ENCODE data around the gene ABCC6. TPM values are rescaled to one million over a fixed set of nuclear protein-coding genes. Genes with fewer than 3 reads are reported as not detected.

Gene ABCC6
- total and polyA plus RNA-seq, 10 of the 15 experiments (the other 5 are each of a cell fraction or from before 2014, with no cell fraction given): 0.05 to 0.13 (median 0.06) TPM; not detected in 5

DNA sequence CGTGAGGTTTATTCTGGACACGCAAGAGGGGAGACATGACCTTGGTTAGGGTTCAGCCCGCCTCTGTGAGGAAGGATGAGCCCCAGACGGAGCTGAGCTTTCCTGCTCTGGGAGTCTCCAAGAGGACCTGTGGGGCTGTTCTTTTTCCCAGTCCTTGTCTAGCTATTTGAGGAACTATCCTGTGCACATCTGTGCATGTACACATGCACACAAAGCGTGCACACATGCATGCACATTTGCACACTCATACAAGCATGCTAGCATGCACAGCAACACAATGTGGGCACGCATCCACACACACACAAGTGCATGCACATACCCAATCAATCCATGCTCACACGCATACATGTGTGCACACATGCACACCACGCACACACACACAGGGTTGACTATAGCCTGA is 40.4 kb downstream of the ABCC6 start:
- ChIA-PET RAD21 (ENCODE audit: unreplicated experiment) (interaction anchor here (0.5 kb wide), 1 partner anchor 89 kb away, joined by 3 read pairs; no protein-coding TSS in a partner anchor), POLR2A (no interaction called here), CTCF (interaction anchor here (0.6 kb wide), 1 partner anchor 423 kb away, joined by 3 read pairs; no protein-coding TSS in a partner anchor), SMC1A (ENCODE audit: uncharacterized antibody, unreplicated experiment) (no interaction called here)
- TF ChIP-seq IRF4 (IDR thresholded peaks at IDR 0.05; ENCODE audit: low read depth, low read length) (no peak), NR2F1 (conservative IDR thresholded peaks at IDR 0.05) (no peak), YY1 (IDR thresholded peaks at IDR 0.05; ENCODE audit: low read depth, low read length) (no peak), PML (IDR thresholded peaks at IDR 0.05; ENCODE audit: low read length) (no peak), POLR2A (IDR thresholded peaks at IDR 0.05; ENCODE audit: low read depth, low read length) (no peak), NFXL1 (IDR thresholded peaks at IDR 0.05; ENCODE audit: borderline replicate concordance) (no peak), CREM (IDR thresholded peaks at IDR 0.05; ENCODE audit: low read depth) (no peak), KAT2A (conservative IDR thresholded peaks at IDR 0.05; ENCODE audit: control insufficient read depth, low read depth, low read length) (no peak), WRNIP1 (IDR thresholded peaks at IDR 0.05; ENCODE audit: borderline replicate concordance, low read depth, low read length) (no peak), SRF (IDR thresholded peaks at IDR 0.05; ENCODE audit: low read depth in 2 of 2, low read length in 2 of 2) (no peak), TCF3 (IDR thresholded peaks at IDR 0.05; ENCODE audit: borderline replicate concordance, insufficient read depth, low read depth, low read length) (no peak), CBX3 (IDR thresholded peaks at IDR 0.05; ENCODE audit: borderline replicate concordance, low read depth) (no peak)
- TF ChIP-seq, protein P1, sequence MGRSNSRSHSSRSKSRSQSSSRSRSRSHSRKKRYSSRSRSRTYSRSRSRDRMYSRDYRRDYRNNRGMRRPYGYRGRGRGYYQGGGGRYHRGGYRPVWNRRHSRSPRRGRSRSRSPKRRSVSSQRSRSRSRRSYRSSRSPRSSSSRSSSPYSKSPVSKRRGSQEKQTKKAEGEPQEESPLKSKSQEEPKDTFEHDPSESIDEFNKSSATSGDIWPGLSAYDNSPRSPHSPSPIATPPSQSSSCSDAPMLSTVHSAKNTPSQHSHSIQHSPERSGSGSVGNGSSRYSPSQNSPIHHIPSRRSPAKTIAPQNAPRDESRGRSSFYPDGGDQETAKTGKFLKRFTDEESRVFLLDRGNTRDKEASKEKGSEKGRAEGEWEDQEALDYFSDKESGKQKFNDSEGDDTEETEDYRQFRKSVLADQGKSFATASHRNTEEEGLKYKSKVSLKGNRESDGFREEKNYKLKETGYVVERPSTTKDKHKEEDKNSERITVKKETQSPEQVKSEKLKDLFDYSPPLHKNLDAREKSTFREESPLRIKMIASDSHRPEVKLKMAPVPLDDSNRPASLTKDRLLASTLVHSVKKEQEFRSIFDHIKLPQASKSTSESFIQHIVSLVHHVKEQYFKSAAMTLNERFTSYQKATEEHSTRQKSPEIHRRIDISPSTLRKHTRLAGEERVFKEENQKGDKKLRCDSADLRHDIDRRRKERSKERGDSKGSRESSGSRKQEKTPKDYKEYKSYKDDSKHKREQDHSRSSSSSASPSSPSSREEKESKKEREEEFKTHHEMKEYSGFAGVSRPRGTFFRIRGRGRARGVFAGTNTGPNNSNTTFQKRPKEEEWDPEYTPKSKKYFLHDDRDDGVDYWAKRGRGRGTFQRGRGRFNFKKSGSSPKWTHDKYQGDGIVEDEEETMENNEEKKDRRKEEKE (IDR thresholded peaks at IDR 0.05): no peak
- TF ChIP-seq, protein P2, sequence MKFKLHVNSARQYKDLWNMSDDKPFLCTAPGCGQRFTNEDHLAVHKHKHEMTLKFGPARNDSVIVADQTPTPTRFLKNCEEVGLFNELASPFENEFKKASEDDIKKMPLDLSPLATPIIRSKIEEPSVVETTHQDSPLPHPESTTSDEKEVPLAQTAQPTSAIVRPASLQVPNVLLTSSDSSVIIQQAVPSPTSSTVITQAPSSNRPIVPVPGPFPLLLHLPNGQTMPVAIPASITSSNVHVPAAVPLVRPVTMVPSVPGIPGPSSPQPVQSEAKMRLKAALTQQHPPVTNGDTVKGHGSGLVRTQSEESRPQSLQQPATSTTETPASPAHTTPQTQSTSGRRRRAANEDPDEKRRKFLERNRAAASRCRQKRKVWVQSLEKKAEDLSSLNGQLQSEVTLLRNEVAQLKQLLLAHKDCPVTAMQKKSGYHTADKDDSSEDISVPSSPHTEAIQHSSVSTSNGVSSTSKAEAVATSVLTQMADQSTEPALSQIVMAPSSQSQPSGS (IDR thresholded peaks at IDR 0.05; ENCODE audit: low read length): no peak
- TF ChIP-seq, protein P3, sequence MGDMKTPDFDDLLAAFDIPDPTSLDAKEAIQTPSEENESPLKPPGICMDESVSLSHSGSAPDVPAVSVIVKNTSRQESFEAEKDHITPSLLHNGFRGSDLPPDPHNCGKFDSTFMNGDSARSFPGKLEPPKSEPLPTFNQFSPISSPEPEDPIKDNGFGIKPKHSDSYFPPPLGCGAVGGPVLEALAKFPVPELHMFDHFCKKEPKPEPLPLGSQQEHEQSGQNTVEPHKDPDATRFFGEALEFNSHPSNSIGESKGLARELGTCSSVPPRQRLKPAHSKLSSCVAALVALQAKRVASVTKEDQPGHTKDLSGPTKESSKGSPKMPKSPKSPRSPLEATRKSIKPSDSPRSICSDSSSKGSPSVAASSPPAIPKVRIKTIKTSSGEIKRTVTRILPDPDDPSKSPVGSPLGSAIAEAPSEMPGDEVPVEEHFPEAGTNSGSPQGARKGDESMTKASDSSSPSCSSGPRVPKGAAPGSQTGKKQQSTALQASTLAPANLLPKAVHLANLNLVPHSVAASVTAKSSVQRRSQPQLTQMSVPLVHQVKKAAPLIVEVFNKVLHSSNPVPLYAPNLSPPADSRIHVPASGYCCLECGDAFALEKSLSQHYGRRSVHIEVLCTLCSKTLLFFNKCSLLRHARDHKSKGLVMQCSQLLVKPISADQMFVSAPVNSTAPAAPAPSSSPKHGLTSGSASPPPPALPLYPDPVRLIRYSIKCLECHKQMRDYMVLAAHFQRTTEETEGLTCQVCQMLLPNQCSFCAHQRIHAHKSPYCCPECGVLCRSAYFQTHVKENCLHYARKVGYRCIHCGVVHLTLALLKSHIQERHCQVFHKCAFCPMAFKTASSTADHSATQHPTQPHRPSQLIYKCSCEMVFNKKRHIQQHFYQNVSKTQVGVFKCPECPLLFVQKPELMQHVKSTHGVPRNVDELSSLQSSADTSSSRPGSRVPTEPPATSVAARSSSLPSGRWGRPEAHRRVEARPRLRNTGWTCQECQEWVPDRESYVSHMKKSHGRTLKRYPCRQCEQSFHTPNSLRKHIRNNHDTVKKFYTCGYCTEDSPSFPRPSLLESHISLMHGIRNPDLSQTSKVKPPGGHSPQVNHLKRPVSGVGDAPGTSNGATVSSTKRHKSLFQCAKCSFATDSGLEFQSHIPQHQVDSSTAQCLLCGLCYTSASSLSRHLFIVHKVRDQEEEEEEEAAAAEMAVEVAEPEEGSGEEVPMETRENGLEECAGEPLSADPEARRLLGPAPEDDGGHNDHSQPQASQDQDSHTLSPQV (IDR thresholded peaks at IDR 0.05): no peak
- 16% methylated on average over 8 of the region's 8 CpGs for WGBS (ENCODE audit: insufficient coverage, insufficient replicate concordance, low lambda C conversion rate, missing lambda C conversion rate)
- in situ Hi-C loops (cut with MboI): no loop called here
- no peak for DNase-seq (ENCODE audit: low read depth, low spot score)
- FAIRE-seq: no peak
- no peaks in the 10 kb centered on the region for H3K9me3 ChIP-seq (replicated peaks; ENCODE audit: control insufficient read depth, insufficient read depth, low read length)
- H3K36me3 ChIP-seq (ENCODE audit: control insufficient read depth in 2 of 2, insufficient read depth in 2 of 2, low read length in 1 of 2): no peaks in the 10 kb centered on the region
- intact Hi-C loops (cut with micrococcal nuclease; ENCODE audit: unreplicated experiment): no loop called here
- no peaks in the 10 kb centered on the region for H4K20me1 ChIP-seq (ENCODE audit: control insufficient read depth, insufficient read depth)
- H3K4me3 ChIP-seq: no peak overlapping the region
- H3K27ac ChIP-seq (ENCODE audit: control insufficient read depth, insufficient read depth): no peak overlapping the region
- H3K27me3 ChIP-seq (replicated peaks in 1 of 2; ENCODE audit: control insufficient read depth in 2 of 2, insufficient read depth in 2 of 2, low read length in 1 of 2): no peaks in the 10 kb centered on the region
- no TSS peak for BruUV-seq (replicated peaks)
- H3K4me1 ChIP-seq (ENCODE audit: control insufficient read depth, insufficient read depth, low read length): no peaks in the 10 kb centered on the region
- no peak overlapping the region for H3K4me2 ChIP-seq (ENCODE audit: control insufficient read depth, insufficient read depth)
- no peak overlapping the region for H3K9ac ChIP-seq (ENCODE audit: control insufficient read depth, insufficient read depth, low read length)
- no peak for ATAC-seq
- H2AFZ ChIP-seq (ENCODE audit: control insufficient read depth, low read depth, low read length): no peak overlapping the region
- no peaks in the 10 kb centered on the region for H3K79me2 ChIP-seq (ENCODE audit: control insufficient read depth, insufficient read depth, low read length)

All from GM12878 (cell line).